Ovary (tissue), 9 donors: Measurements from ENCODE around the gene STPG3. TPM values are rescaled to one million over a fixed set of nuclear protein-coding genes. Genes with fewer than 3 reads are reported as not detected.

Source experiments
- DNase-seq, 5 donors: peaks; one replicate each; pipeline ENCODE4 v3.0.0-alpha.2; 2019 to 2020
- H3K27ac ChIP-seq, 2 donors: fragments of 200-600 bp; one replicate each; pipeline versions ENCODE4 v1.5.1 to v1.8.0; 2019 to 2022
- H3K27me3 ChIP-seq: fragments of 200-600 bp; one replicate; pipeline ENCODE4 v1.8.0; 2022
- H3K36me3 ChIP-seq: fragments of 200-600 bp; sonication (generic); one replicate; pipeline ENCODE4 v1.5.1; 2019
- H3K4me1 ChIP-seq: one replicate; pipeline ENCODE4 v1.8.1; 2013; ENCODE audit warnings: mild to moderate bottlenecking, moderate library complexity; ENCODE audit not compliant: insufficient read depth
- H3K4me3 ChIP-seq: fragments of 200-600 bp; sonication (generic); one replicate; pipeline ENCODE4 v1.5.1; 2017
- H3K9me3 ChIP-seq, 2 donors: fragments of 200-600 bp in 1 of 2; sonication (generic) in 1 of 2; one replicate each; pipeline versions ENCODE4 v1.5.1 to v1.8.1; 2013 to 2019; ENCODE audit warnings: mild to moderate bottlenecking in 1 of 2, moderate library complexity in 1 of 2
- CTCF ChIP-seq, 3 donors: fragments of 450-650 bp in 2 of 3; fragments of 200-600 bp in 1 of 3; IDR thresholded peaks; one replicate each; pipeline versions ENCODE4 v1.5.1 to v1.8.0; 2016 to 2022; ENCODE audit warnings: antibody characterized with exemption in 3 of 3, mild to moderate bottlenecking in 1 of 3
- EP300 ChIP-seq: sonication (generic); formaldehyde crosslinking; IDR thresholded peaks from one replicate; pipeline ENCODE4 v1.6.1; 2017; ENCODE audit warnings: antibody characterized with exemption
- POLR2A ChIP-seq: fragments of 450-650 bp; IDR thresholded peaks from one replicate; pipeline ENCODE4 v1.6.1; 2017; ENCODE audit warnings: antibody characterized with exemption, mild to moderate bottlenecking, moderate library complexity
- WGBS, 3 donors: extraction: QIAGEN DNeasy Blood & Tissue Kit in 1 of 3; methylation state at CpG; one replicate each; pipeline versions ENCODE4 v1.1.5 to v1.1.7; 2013 to 2017; 5-methylcytosine and 5-hydroxymethylcytosine counted together
- intact Hi-C, 4 donors: fragments of 100-400 bp; cut with DNase I; formaldehyde crosslinking; loops; one replicate each; pipeline versions ENCODE4 v1.11.0 to v1.15.1; 2022 to 2023
- polyA plus RNA-seq, 2 donors: library from polyadenylated mRNA; stranded (reverse); fragments of 200-250 nt in 1 of 2; fragments of 350-450 nt in 1 of 2; fragmentation: Illumina TruSeq in 1 of 2; extraction: RNeasy Lipid Tissue Mini Kit (QIAGEN cat#74804) in 1 of 2; gene quantifications; one replicate each; pipeline ENCODE4 v1.2.3, GENCODE V29; 2013 to 2014
- total RNA-seq, 7 donors: library from RNA; depleted of rRNA in 2 of 7; stranded (reverse); fragments of >200 nt in 2 of 7; fragmentation: NEBNext Ultra II Directional in 3 of 7; extraction: Animal tissue kit (Norgen Biotek cat#: 25700) in 3 of 7; gene quantifications; one replicate each; pipeline versions ENCODE4 v1.1.0 to v1.2.4, GENCODE V29; 2016 to 2023
- donor health status: DM: no; HTN: no; CAD: no; lungs with moderate emphysema.
- donor health status: DM: no; HTN: no; CAD: no.
- donor health status: Bipolar disorder and iron deficiency.
- donor health status: DM: yes; HTN: yes; CAD: no.
- donor health status: DM: no; HTN: no; CAD: no.
- donor health status: DM: yes; HTN: yes; CAD: no.

STPG3 gene
- total and polyA plus RNA-seq, 9 donors: not detected

DNA sequence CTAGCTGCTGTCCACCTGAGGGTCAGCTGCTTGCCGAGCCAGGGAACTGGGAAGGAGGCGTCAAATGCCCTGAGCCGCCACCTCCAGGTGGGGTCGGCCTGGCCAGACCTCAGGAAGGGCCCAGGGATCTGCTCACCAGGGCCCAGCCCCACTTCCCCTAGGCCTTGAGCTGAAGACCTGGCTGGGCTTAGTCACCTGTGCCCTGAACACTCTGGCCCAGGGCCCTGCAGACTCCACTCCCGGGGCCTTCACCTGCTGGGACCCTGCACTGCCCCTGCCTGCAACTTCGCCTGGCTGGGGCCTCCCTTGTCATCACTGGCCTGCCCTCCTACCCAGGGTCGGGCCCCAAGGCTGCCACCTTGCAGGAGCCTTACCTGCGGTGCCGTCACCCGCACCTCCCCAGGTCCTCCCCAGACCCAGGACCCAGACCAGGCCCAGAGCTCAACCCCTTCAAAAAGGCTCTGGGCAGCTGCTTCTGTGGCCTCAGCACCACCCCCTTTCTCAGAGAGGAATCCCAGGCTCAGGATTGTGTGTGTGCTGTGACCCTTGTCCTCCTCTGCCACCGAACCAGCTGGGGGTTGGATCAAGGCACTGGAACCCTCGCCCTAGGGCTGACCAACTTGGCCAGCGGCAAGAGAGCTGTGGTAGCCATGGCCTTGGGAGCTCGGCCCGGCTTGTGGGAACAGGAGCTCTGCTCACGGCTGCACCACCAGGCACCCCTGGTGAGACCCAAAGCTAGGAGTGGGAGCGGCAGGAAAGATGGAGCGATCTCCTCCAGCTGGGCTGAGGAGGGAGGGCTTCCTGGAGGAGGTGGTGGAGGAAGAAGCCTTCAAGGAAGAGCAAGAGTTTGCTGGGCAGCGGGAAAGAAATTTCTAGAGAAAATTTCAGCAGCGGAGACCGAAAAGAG, 2.9 kb downstream of the STPG3 start:
- Histone ChIP-seq H3K27me3 (no peaks in the 10 kb centered on the region), H3K27ac (no peak overlapping the region), H3K4me3 (peak overlapping the region; percentile 71), H3K4me1 (peaks cover 15% of the 10 kb centered on the region), H3K36me3 (no peaks in the 10 kb centered on the region), H3K9me3 (no peaks in the 10 kb centered on the region)
- intact Hi-C loops: no loop called here
- no peak for TF ChIP-seq CTCF (IDR thresholded peaks at IDR 0.05)
- no peak for TF ChIP-seq EP300
- 44 to 49% (median 44%) methylated on average over 20 to 21 of the region's 21 CpGs for WGBS, 3 donors
- no peak for DNase-seq

DNA sequence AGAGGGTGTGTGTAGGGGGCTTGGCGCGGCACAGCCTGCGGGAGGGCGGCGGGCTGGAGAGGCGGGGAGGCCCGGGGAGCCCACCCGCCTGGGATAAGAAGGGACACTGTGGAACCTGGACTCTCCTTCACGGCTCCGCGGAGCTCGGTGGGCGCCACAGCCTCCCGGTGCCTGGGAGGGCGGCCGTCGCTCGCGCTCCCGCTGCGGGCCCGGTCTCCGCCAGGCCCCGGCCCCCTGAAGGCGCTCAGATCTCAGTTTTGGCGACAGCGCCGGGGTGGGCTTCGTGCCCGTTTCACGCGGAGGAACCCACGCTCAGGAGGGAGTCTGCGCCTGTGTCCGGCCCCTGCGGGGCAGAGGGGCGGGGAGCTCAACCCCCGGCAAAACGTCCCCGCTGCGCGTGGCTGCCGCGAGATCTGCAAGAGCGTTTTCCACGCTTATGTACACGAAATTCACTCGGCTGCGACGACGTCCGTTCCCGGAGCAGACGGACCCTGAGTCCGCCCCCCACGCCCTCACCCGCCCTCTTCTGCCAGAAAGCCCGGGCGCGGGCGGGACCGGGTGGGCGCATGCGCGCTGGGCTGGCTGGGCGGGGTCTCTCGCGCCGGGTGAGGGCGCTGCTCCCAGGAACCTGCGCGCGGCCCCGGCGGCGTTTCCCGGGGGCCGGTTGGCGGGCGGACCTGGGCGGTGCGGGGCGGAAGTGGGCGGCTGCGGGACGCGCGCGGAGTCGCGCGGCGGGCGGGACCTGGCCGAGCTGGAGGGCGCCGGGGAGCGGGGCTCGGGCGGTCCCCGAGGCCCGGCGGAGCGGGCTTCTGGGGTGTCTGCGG, 3.8 kb downstream of the STPG3 start, which contains the start of gene NELFB:
NELFB (plus strand) TSS at position 704 of the 824 bp plus-strand sequence.
- Histone ChIP-seq H3K27me3 (no peaks in the 10 kb centered on the region), H3K9me3 (no peaks in the 10 kb centered on the region), H3K4me1 (peaks cover 15% of the 10 kb centered on the region), H3K4me3 (peak within 1 kb of the TSS; percentile 71), H3K27ac (peak within 1 kb of the TSS; percentile 11 to 44), H3K36me3 (no peaks in the 10 kb centered on the region)
- 0 to 1% (median 1%) methylated on average over 81 to 105 of the region's 105 CpGs for WGBS, 3 donors
- DNase-seq: peak; percentile 93 to 97 (median 96)
- TF ChIP-seq CTCF (IDR thresholded peaks at IDR 0.05) (peak in 1 of 3 donors; percentile 36), POLR2A (peak; percentile 32), EP300 (no peak)
- intact Hi-C loops: no loop called here

GRCh38 chr9:137255448-137256114, 4.5 kb downstream of the STPG3 start:
- Histone ChIP-seq H3K36me3 (no peaks in the 10 kb centered on the region), H3K9me3 (no peaks in the 10 kb centered on the region), H3K27me3 (no peaks in the 10 kb centered on the region), H3K4me1 (peaks cover 15% of the 10 kb centered on the region), H3K27ac (peak overlapping the region; percentile 11 to 44), H3K4me3 (peak overlapping the region; percentile 71)
- DNase-seq: peak in 1 of 5 donors; percentile 68
- intact Hi-C loops: no loop called here
- WGBS, 3 donors: 1 to 5% (median 1%) methylated on average over 38 to 51 of the region's 51 CpGs
- TF ChIP-seq POLR2A (no peak), EP300 (no peak), CTCF (IDR thresholded peaks at IDR 0.05) (no peak)

- TF ChIP-seq EP300 (no peak), POLR2A (no peak), CTCF (IDR thresholded peaks at IDR 0.05) (no peak)
- Histone ChIP-seq H3K4me1 (peaks cover 15% of the 10 kb centered on the region), H3K27me3 (no peaks in the 10 kb centered on the region), H3K36me3 (no peaks in the 10 kb centered on the region), H3K27ac (no peak overlapping the region), H3K9me3 (no peaks in the 10 kb centered on the region), H3K4me3 (peak overlapping the region; percentile 71)
- intact Hi-C loops: no loop called here
- no peak for DNase-seq
- 70 to 81% (median 74%) methylated on average over 15 of the region's 15 CpGs for WGBS, 3 donors
Observed at GRCh38 chr9:137256362-137256761, 5.3 kb downstream of the STPG3 start.
